SK-N-SH (cell line): ENCODE measurements around the gene SLC41A2. TPM values are rescaled to one million over a fixed set of nuclear protein-coding genes. Genes with fewer than 3 reads are reported as not detected.

Source experiments
- CTCF ChIA-PET: fragments of 300-600, 350-600 bp; formaldehyde crosslinking; extraction: SDS; loops from one replicate; lab custom pipeline; 2021; lab: Yijun Ruan, JAX
- POLR2A ChIA-PET: fragments of 350-600 bp; sonication (Branson Sonifier 250); formaldehyde crosslinking; extraction: SDS; loops from one replicate; lab custom pipeline; 2020; ENCODE audit warnings: antibody characterized with exemption, inconsistent platforms; lab: Yijun Ruan, JAX
- DNase-seq: peaks from one replicate; pipeline ENCODE4 v3.0.0; 2012
- H2AFZ ChIP-seq: fragments of 200-600 bp; sonication (generic); 2 replicates; pipeline ENCODE4 v1.8.1; 2016; ENCODE audit warnings: antibody characterized with exemption, mild to moderate bottlenecking, low read depth
- H3F3A ChIP-seq: fragments of 200-600 bp; sonication (generic); replicated peaks from 2 replicates; pipeline ENCODE3; 2016; ENCODE audit warnings: antibody characterized with exemption, mild to moderate bottlenecking; ENCODE audit not compliant: insufficient read depth
- H3K27ac ChIP-seq, 2 experiments: fragments of 200-500 bp in 1 of 2; fragments of 200-600 bp in 1 of 2; sonication (Bioruptor generic) in 1 of 2; sonication (generic), shearing (Covaris generic) in 1 of 2; 2 replicates each; pipeline versions ENCODE4 v1.5.1 to v1.6.1; 2014 to 2016; ENCODE audit warnings: low read depth in 2 of 2, inconsistent platforms in 1 of 2, low read length in 1 of 2, mild to moderate bottlenecking in 1 of 2, mixed read lengths in 1 of 2
- H3K27me3 ChIP-seq: fragments of 200-600 bp; sonication (generic), shearing (Covaris generic); 2 replicates; pipeline ENCODE4 v1.6.1; 2016; ENCODE audit warnings: mixed run types; ENCODE audit not compliant: insufficient read depth
- H3K36me3 ChIP-seq, 2 experiments: fragments of 200-500 bp in 1 of 2; fragments of 200-600 bp in 1 of 2; sonication (Bioruptor generic) in 1 of 2; sonication (generic) in 1 of 2; replicated peaks in 1 of 2; 2 replicates each; pipeline versions ENCODE3 to v1.5.1; 2014 to 2016; ENCODE audit warnings: low read length in 1 of 2, mild to moderate bottlenecking in 1 of 2; ENCODE audit not compliant: insufficient read depth in 2 of 2, control insufficient read depth in 1 of 2
- H3K4me1 ChIP-seq, 2 experiments: fragments of 200-500 bp in 1 of 2; fragments of 200-600 bp in 1 of 2; sonication (Bioruptor generic) in 1 of 2; sonication (generic), shearing (Covaris generic) in 1 of 2; 2 replicates each; pipeline versions ENCODE4 v1.5.1 to v1.6.1; 2014 to 2016; ENCODE audit warnings: low read depth in 1 of 2, low read length in 1 of 2, mixed run types in 1 of 2; ENCODE audit not compliant: insufficient read depth in 2 of 2, control insufficient read depth in 1 of 2
- H3K4me2 ChIP-seq: fragments of 200-600 bp; sonication (generic), shearing (Covaris generic); 2 replicates; pipeline ENCODE4 v1.6.1; 2017; ENCODE audit warnings: mixed run types
- H3K4me3 ChIP-seq, 2 experiments: fragments of 200-500 bp in 1 of 2; fragments of 200-600 bp in 1 of 2; sonication (Bioruptor generic) in 1 of 2; sonication (generic), shearing (Covaris generic) in 1 of 2; 2 replicates each; pipeline versions ENCODE4 v1.5.1 to v1.8.1; 2014 to 2016; ENCODE audit warnings: low read depth in 2 of 2, inconsistent platforms in 1 of 2, low read length in 1 of 2, mild to moderate bottlenecking in 1 of 2, mixed read lengths in 1 of 2, moderate library complexity in 1 of 2
- H3K79me2 ChIP-seq: fragments of 200-600 bp; sonication (generic); 2 replicates; pipeline ENCODE4 v1.8.1; 2017; ENCODE audit warnings: mild to moderate bottlenecking; ENCODE audit not compliant: insufficient read depth
- H3K9ac ChIP-seq: fragments of 200-600 bp; sonication (generic); 2 replicates; pipeline ENCODE4 v1.6.1; 2017; ENCODE audit warnings: mixed run types
- H3K9me2 ChIP-seq: fragments of 200-600 bp; sonication (generic); 2 replicates; pipeline ENCODE4 v1.6.1; 2017; ENCODE audit warnings: mixed run types
- H3K9me3 ChIP-seq: fragments of 200-600 bp; sonication (generic); 2 replicates; pipeline ENCODE4 v1.6.1; 2017; ENCODE audit warnings: mixed run types, mild to moderate bottlenecking, moderate library complexity
- H4K20me1 ChIP-seq: fragments of 200-600 bp; sonication (generic); 2 replicates; pipeline ENCODE4 v1.6.1; 2017; ENCODE audit warnings: mild to moderate bottlenecking, mixed run types; ENCODE audit not compliant: insufficient read depth
- ELF1 ChIP-seq: IDR thresholded peaks from 2 replicates; pipeline ENCODE4 v1.4.0; 2012
- EP300 ChIP-seq, 2 experiments: IDR thresholded peaks; 2 replicates each; pipeline versions ENCODE4 v1.4.0 to v1.6.1; 2012; ENCODE audit warnings: borderline replicate concordance in 1 of 2, low read depth in 1 of 2, low read length in 1 of 2
- FOSL2 ChIP-seq: IDR thresholded peaks from 2 replicates; pipeline ENCODE4 v1.4.0; 2012; ENCODE audit warnings: low read depth, mild to moderate bottlenecking, moderate library complexity, borderline replicate concordance
- FOXM1 ChIP-seq: IDR thresholded peaks from 2 replicates; pipeline ENCODE4 v1.4.0; 2012; ENCODE audit warnings: low read depth, mild to moderate bottlenecking
- GABPA ChIP-seq: IDR thresholded peaks from 2 replicates; pipeline ENCODE4 v1.4.0; 2012; ENCODE audit warnings: low read depth, mild to moderate bottlenecking
- JUND ChIP-seq: IDR thresholded peaks from 2 replicates; pipeline ENCODE4 v1.4.0; 2012
- MEF2A ChIP-seq: IDR thresholded peaks from 2 replicates; pipeline ENCODE4 v1.4.0; 2012; ENCODE audit warnings: low read depth, borderline replicate concordance
- NFIC ChIP-seq: IDR thresholded peaks from 2 replicates; pipeline ENCODE4 v1.4.0; 2012; ENCODE audit warnings: borderline replicate concordance
- RAD21 ChIP-seq: IDR thresholded peaks from 2 replicates; pipeline ENCODE4 v1.6.1; 2012; ENCODE audit warnings: mild to moderate bottlenecking, low read length
- RCOR1 ChIP-seq: fragments of 150-350 bp; IDR thresholded peaks from 2 replicates; pipeline ENCODE4 v1.6.1; 2017; ENCODE audit warnings: antibody characterized with exemption, low read length
- RFX5 ChIP-seq: IDR thresholded peaks from 2 replicates; pipeline ENCODE4 v1.6.1; 2012; ENCODE audit warnings: mild to moderate bottlenecking, improper control_type of control experiment, low read length
- RXRA ChIP-seq: IDR thresholded peaks from 2 replicates; pipeline ENCODE4 v1.4.0; 2012; ENCODE audit warnings: low read depth, mild to moderate bottlenecking, borderline replicate concordance
- TAF1 ChIP-seq: IDR thresholded peaks from 2 replicates; pipeline ENCODE4 v1.6.1; 2012; ENCODE audit warnings: low read depth, mild to moderate bottlenecking, low read length, moderate library complexity, borderline replicate concordance
- WGBS: methylation state at CpG from one replicate; pipeline ENCODE4 v1.1.6; 2017; ENCODE audit warnings: low lambda C conversion rate; 5-methylcytosine and 5-hydroxymethylcytosine counted together
- polyA plus RNA-seq, 3 experiments: library from polyadenylated mRNA; depleted of rRNA; stranded (reverse); fragments of >200 nt; gene quantifications; 2 replicates each; pipeline ENCODE4 v1.2.3, GENCODE V29; 2012
- TF ChIP-seq, protein P1 (sequence below): IDR thresholded peaks from 2 replicates; pipeline ENCODE4 v1.4.0; 2012; ENCODE audit warnings: low read depth, borderline replicate concordance
- TF ChIP-seq, protein P2 (sequence below): fragments of 150-350 bp; IDR thresholded peaks from 2 replicates; pipeline ENCODE4 v1.6.1; 2016; ENCODE audit warnings: mild to moderate bottlenecking, low read depth, low read length
- TF ChIP-seq, protein P3 (sequence below): IDR thresholded peaks from 2 replicates; pipeline ENCODE4 v1.6.1; 2012; ENCODE audit warnings: mild to moderate bottlenecking, low read depth, low read length, moderate library complexity
- TF ChIP-seq, protein P4 (sequence below): IDR thresholded peaks from 2 replicates; pipeline ENCODE4; 2012

SLC41A2 gene
- polyA plus RNA-seq, 1 of the 3 experiments (the other 2 are of a cell fraction): 1.7 TPM

DNA sequence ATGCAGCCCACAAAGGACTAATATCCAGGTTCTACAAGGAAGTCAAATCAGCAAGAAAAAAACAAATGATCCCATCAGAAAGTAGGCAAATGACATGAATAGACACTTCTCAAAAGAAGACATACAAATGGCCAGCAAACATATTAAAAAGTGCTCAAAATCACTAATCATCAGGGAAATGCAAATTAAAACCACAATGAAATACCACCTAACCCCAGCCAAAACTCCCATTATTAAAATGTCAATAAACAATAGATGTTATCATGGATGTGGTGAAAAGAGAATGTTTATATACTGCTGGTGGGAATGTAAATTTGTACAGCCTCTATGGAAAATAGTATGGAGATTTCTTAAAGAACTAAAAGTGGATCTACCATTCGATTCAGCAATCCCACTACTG is 25.0 kb downstream of the SLC41A2 start:
- H3K9me3 ChIP-seq: no peaks in the 10 kb centered on the region
- no peak overlapping the region for H3K4me3 ChIP-seq
- no peak for TF ChIP-seq JUND
- TF ChIP-seq NFIC: no peak
- no peak for TF ChIP-seq GABPA
- no peak for TF ChIP-seq MEF2A
- no peak for TF ChIP-seq RFX5
- no peak for TF ChIP-seq RXRA
- no peak for TF ChIP-seq RCOR1
- TF ChIP-seq FOXM1: no peak
- no peak for TF ChIP-seq TAF1
- TF ChIP-seq RAD21: no peak
- TF ChIP-seq EP300 (IDR thresholded peaks at IDR 0.05; ENCODE audit: borderline replicate concordance in 1 of 2, low read depth in 1 of 2, low read length in 1 of 2): no peak
- TF ChIP-seq, protein P1, sequence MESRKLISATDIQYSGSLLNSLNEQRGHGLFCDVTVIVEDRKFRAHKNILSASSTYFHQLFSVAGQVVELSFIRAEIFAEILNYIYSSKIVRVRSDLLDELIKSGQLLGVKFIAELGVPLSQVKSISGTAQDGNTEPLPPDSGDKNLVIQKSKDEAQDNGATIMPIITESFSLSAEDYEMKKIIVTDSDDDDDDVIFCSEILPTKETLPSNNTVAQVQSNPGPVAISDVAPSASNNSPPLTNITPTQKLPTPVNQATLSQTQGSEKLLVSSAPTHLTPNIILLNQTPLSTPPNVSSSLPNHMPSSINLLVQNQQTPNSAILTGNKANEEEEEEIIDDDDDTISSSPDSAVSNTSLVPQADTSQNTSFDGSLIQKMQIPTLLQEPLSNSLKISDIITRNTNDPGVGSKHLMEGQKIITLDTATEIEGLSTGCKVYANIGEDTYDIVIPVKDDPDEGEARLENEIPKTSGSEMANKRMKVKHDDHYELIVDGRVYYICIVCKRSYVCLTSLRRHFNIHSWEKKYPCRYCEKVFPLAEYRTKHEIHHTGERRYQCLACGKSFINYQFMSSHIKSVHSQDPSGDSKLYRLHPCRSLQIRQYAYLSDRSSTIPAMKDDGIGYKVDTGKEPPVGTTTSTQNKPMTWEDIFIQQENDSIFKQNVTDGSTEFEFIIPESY: no peak
- no peak for TF ChIP-seq FOSL2
- TF ChIP-seq ELF1: no peak
- TF ChIP-seq, protein P2, sequence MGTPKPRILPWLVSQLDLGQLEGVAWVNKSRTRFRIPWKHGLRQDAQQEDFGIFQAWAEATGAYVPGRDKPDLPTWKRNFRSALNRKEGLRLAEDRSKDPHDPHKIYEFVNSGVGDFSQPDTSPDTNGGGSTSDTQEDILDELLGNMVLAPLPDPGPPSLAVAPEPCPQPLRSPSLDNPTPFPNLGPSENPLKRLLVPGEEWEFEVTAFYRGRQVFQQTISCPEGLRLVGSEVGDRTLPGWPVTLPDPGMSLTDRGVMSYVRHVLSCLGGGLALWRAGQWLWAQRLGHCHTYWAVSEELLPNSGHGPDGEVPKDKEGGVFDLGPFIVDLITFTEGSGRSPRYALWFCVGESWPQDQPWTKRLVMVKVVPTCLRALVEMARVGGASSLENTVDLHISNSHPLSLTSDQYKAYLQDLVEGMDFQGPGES: no peak
- TF ChIP-seq, protein P3, sequence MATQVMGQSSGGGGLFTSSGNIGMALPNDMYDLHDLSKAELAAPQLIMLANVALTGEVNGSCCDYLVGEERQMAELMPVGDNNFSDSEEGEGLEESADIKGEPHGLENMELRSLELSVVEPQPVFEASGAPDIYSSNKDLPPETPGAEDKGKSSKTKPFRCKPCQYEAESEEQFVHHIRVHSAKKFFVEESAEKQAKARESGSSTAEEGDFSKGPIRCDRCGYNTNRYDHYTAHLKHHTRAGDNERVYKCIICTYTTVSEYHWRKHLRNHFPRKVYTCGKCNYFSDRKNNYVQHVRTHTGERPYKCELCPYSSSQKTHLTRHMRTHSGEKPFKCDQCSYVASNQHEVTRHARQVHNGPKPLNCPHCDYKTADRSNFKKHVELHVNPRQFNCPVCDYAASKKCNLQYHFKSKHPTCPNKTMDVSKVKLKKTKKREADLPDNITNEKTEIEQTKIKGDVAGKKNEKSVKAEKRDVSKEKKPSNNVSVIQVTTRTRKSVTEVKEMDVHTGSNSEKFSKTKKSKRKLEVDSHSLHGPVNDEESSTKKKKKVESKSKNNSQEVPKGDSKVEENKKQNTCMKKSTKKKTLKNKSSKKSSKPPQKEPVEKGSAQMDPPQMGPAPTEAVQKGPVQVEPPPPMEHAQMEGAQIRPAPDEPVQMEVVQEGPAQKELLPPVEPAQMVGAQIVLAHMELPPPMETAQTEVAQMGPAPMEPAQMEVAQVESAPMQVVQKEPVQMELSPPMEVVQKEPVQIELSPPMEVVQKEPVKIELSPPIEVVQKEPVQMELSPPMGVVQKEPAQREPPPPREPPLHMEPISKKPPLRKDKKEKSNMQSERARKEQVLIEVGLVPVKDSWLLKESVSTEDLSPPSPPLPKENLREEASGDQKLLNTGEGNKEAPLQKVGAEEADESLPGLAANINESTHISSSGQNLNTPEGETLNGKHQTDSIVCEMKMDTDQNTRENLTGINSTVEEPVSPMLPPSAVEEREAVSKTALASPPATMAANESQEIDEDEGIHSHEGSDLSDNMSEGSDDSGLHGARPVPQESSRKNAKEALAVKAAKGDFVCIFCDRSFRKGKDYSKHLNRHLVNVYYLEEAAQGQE: no peak
- TF ChIP-seq, protein P4, sequence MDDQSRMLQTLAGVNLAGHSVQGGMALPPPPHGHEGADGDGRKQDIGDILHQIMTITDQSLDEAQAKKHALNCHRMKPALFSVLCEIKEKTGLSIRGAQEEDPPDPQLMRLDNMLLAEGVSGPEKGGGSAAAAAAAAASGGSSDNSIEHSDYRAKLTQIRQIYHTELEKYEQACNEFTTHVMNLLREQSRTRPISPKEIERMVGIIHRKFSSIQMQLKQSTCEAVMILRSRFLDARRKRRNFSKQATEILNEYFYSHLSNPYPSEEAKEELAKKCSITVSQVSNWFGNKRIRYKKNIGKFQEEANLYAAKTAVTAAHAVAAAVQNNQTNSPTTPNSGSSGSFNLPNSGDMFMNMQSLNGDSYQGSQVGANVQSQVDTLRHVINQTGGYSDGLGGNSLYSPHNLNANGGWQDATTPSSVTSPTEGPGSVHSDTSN: no peak
- DNase-seq: no peak
- no peaks in the 10 kb centered on the region for H4K20me1 ChIP-seq
- no peak overlapping the region for H2AFZ ChIP-seq
- H3K9ac ChIP-seq: no peak overlapping the region
- no peaks in the 10 kb centered on the region for H3K9me2 ChIP-seq
- WGBS: 81% methylated on average over 1 of the region's 1 CpG
- H3F3A ChIP-seq: no peaks in the 10 kb centered on the region
- POLR2A ChIA-PET: no interaction called here
- peaks cover 0 to 14% of the 10 kb centered on the region in 2 experiments; a peak in 1 of 4 replicates for H3K4me1 ChIP-seq
- H3K4me2 ChIP-seq: no peak overlapping the region
- H3K79me2 ChIP-seq: no peaks in the 10 kb centered on the region
- H3K27me3 ChIP-seq: no peaks in the 10 kb centered on the region
- no peak overlapping the region for H3K27ac ChIP-seq
- CTCF ChIA-PET: no interaction called here
- H3K36me3 ChIP-seq: no peaks in the 10 kb centered on the region
